Measurements from ENCODE around the gene NKAIN1. TPM values are rescaled to one million over a fixed set of nuclear protein-coding genes. Genes with fewer than 3 reads are reported as not detected.

NKAIN1 gene
- total and polyA plus RNA-seq, 11 donors = 0.14 to 0.31 (median 0.21) TPM; not detected in 8

- intact Hi-C loops (cut with DNase I) = loop anchor here in 3 of 10 donors (10.0 kb wide), 3 partner anchors 90 to 190 kb away; partner anchors contain the start of gene PUM1 (in 3 of the 3)
- TF ChIP-seq CTCF (IDR thresholded peaks at IDR 0.05) (no peak), POLR2A (IDR thresholded peaks at IDR 0.05) (peak in 1 of 2 donors; percentile 17)
These were observed 85.0 kb downstream of the NKAIN1 start for GRCh38 chr1:31154632-31155215.

GRCh38 chr1:31154000-31154631 is 85.6 kb downstream of the NKAIN1 start:
- Histone ChIP-seq H3K4me1 (peaks cover 0 to 11% (median 6%) of the 10 kb centered on the region in 12 donors), H3K27ac (peak overlapping the region in 11 of 12 donors; percentile 36 to 81 (median 66)), H3K4me3 (peak overlapping the region; percentile 33 to 78 (median 67)), H3K27me3 (no peaks in the 10 kb centered on the region), H3K9me3 (peaks cover 0 to 11% (median 0%) of the 10 kb centered on the region in 12 donors), H3K36me3 (no peaks in the 10 kb centered on the region)
- intact Hi-C loops (cut with DNase I) = loop anchor here in 3 of 10 donors (10.0 kb wide), 3 partner anchors 89 to 189 kb away; partner anchors contain the start of gene PUM1 (in 3 of the 3)
- TF ChIP-seq POLR2A (IDR thresholded peaks at IDR 0.05) = no peak
- no peak for DNase-seq
- no peak for ATAC-seq
- 73 to 87% (median 84%) methylated on average over 19 of the region's 19 CpGs for WGBS, 4 donors

More at GRCh38 chr1:31154632-31155215, 85.0 kb downstream of the NKAIN1 start:
- Histone ChIP-seq H3K27me3 (no peaks in the 10 kb centered on the region), H3K27ac (peak overlapping the region; percentile 36 to 83 (median 64)), H3K36me3 (no peaks in the 10 kb centered on the region), H3K4me3 (peak overlapping the region; percentile 33 to 78 (median 67)), H3K9me3 (peaks cover 0 to 11% (median 0%) of the 10 kb centered on the region in 12 donors), H3K4me1 (peaks cover 0 to 11% (median 6%) of the 10 kb centered on the region in 12 donors)
- ATAC-seq (peak; percentile 73 to 94 (median 88)), DNase-seq (peak; percentile 74 to 89 (median 77))
- WGBS, 4 donors = 4 to 50% (median 9%) methylated on average over 4 to 51 of the region's 51 CpGs

GRCh38 chr1:31153423-31153822 is 86.3 kb downstream of the NKAIN1 start:
- H3K27ac ChIP-seq = no peak overlapping the region
- DNase-seq (no peak), ATAC-seq (no peak)
- H3K27me3 ChIP-seq = no peaks in the 10 kb centered on the region
- H3K36me3 ChIP-seq = no peaks in the 10 kb centered on the region
- peaks cover 0 to 11% (median 0%) of the 10 kb centered on the region in 12 donors for H3K9me3 ChIP-seq
- 65 to 100% (median 98%) methylated on average over 3 of the region's 3 CpGs for WGBS, 4 donors
- intact Hi-C loops (cut with DNase I) = loop anchor here in 3 of 10 donors (10.0 kb wide), 3 partner anchors 89 to 189 kb away; partner anchors contain the start of gene PUM1 (in 3 of the 3)
- TF ChIP-seq POLR2A (IDR thresholded peaks at IDR 0.05) = no peak
- TF ChIP-seq CTCF (IDR thresholded peaks at IDR 0.05) = no peak
- H3K4me1 ChIP-seq = peaks cover 0 to 11% (median 6%) of the 10 kb centered on the region in 12 donors
- no peak overlapping the region for H3K4me3 ChIP-seq

GRCh38 chr1:31152181-31152795 is 87.4 kb downstream of the NKAIN1 start:
- H3K4me3 ChIP-seq = no peak overlapping the region
- no peak overlapping the region for H3K27ac ChIP-seq
- WGBS, 4 donors = 73 to 77% (median 75%) methylated on average over 8 of the region's 8 CpGs
- peaks cover 0 to 11% (median 0%) of the 10 kb centered on the region in 12 donors for H3K9me3 ChIP-seq
- intact Hi-C loops (cut with DNase I) = loop anchor here in 3 of 10 donors (10.0 kb wide), 3 partner anchors 87 to 187 kb away; partner anchors contain the start of gene PUM1 (in 3 of the 3)
- H3K36me3 ChIP-seq = no peaks in the 10 kb centered on the region
- DNase-seq = no peak
- H3K27me3 ChIP-seq = no peaks in the 10 kb centered on the region
- no peak for ATAC-seq
- TF ChIP-seq POLR2A (IDR thresholded peaks at IDR 0.05) = no peak
- TF ChIP-seq CTCF (IDR thresholded peaks at IDR 0.05) = no peak
- H3K4me1 ChIP-seq = peaks cover 0 to 11% (median 6%) of the 10 kb centered on the region in 12 donors

Measured in heart left ventricle (tissue), 16 donors.